ENCODE data around the gene CYBA. TPM values are rescaled to one million over a fixed set of nuclear protein-coding genes. Genes with fewer than 3 reads are reported as not detected.

The CYBA gene
- total RNA-seq, 4 donors from 2014 or later: 258 to 306 (median 291) TPM

DNA sequence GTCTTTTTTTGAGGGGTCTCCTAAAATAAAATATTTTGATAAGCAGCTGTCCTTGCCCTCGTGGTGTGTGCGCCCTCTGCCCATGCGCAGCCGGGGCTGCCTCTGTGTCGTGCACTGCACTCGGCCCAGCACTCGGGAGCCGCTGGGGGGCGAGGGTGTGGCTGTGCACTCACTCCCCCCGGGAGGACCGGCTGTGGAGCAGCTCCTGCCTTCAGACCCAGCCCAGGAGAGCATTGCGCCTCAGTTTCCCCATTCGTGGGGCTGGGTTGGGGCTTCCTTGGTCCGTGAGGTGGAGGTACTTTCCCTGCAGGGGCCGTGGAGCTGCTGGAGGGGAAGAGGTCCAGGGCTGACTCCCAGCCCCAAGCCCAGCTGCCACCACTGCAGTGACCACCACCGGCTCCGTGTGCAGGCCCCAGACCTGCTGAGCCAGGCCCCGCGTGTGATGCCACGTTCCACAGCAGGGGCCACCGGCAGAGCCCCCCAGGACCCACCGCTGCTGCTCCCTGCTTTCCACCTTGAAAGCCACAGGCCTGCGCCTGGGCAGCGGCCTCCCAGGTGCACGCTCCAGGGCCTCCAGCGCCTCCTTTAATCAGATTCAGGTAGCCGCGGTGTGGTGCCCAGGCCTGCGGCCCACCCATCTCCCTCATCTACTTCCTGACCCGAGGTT lies 18.8 kb downstream of the CYBA start:
- in situ Hi-C loops (cut with MboI; ENCODE audit: low pct_ligation_motif_present in 1 of 4, low pct_unique_long_range_greater_than_20kb in 1 of 4, low sequenced_read_pairs in 3 of 4) (no loop called here), intact Hi-C loops (cut with DNase I; ENCODE audit: low total_unique reads) (no loop called here)
- no peak for TF ChIP-seq POLR2A (IDR thresholded peaks at IDR 0.05)
- TF ChIP-seq, protein P1, sequence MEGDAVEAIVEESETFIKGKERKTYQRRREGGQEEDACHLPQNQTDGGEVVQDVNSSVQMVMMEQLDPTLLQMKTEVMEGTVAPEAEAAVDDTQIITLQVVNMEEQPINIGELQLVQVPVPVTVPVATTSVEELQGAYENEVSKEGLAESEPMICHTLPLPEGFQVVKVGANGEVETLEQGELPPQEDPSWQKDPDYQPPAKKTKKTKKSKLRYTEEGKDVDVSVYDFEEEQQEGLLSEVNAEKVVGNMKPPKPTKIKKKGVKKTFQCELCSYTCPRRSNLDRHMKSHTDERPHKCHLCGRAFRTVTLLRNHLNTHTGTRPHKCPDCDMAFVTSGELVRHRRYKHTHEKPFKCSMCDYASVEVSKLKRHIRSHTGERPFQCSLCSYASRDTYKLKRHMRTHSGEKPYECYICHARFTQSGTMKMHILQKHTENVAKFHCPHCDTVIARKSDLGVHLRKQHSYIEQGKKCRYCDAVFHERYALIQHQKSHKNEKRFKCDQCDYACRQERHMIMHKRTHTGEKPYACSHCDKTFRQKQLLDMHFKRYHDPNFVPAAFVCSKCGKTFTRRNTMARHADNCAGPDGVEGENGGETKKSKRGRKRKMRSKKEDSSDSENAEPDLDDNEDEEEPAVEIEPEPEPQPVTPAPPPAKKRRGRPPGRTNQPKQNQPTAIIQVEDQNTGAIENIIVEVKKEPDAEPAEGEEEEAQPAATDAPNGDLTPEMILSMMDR (IDR thresholded peaks at IDR 0.05): no peak
- TF ChIP-seq POLR2AphosphoS5 (IDR thresholded peaks at IDR 0.05): no peak
- TF ChIP-seq EP300 (IDR thresholded peaks at IDR 0.05; ENCODE audit: low read depth): no peak
- Histone ChIP-seq H3K27ac (no peak overlapping the region), H3K4me3 (no peak overlapping the region), H3K36me3 (peaks cover 0 to 23% (median 7%) of the 10 kb centered on the region in 4 donors), H3K4me1 (peaks cover 4 to 17% (median 15%) of the 10 kb centered on the region in 4 donors), H3K27me3 (peaks cover 24% of the 10 kb centered on the region), H3K9me3 (no peaks in the 10 kb centered on the region)
- WGBS, 2 donors (ENCODE audit: low coverage in 1 of 2): 91% methylated on average over 22 of the region's 30 CpGs; no CpG with 5 or more reads in 1 of the 2 donors
- no peak for DNase-seq

- Histone ChIP-seq H3K36me3 (peaks cover 0 to 23% (median 7%) of the 10 kb centered on the region in 4 donors), H3K4me3 (no peak overlapping the region), H3K9me3 (no peaks in the 10 kb centered on the region), H3K4me1 (peaks cover 4 to 17% (median 15%) of the 10 kb centered on the region in 4 donors), H3K27ac (no peak overlapping the region), H3K27me3 (peaks cover 18% of the 10 kb centered on the region)
- intact Hi-C loops (cut with DNase I; ENCODE audit: low total_unique reads) (no loop called here), in situ Hi-C loops (cut with MboI; ENCODE audit: low pct_ligation_motif_present in 1 of 4, low pct_unique_long_range_greater_than_20kb in 1 of 4, low sequenced_read_pairs in 3 of 4) (no loop called here)
- no peak for DNase-seq
- 70 to 83% methylated on average over 8 to 16 of the region's 16 CpGs for WGBS, 2 donors (ENCODE audit: low coverage in 1 of 2)
- no peak for TF ChIP-seq POLR2A (IDR thresholded peaks at IDR 0.05)
- TF ChIP-seq, protein P1 (IDR thresholded peaks at IDR 0.05): no peak
- no peak for TF ChIP-seq POLR2AphosphoS5 (IDR thresholded peaks at IDR 0.05)
- TF ChIP-seq EP300 (IDR thresholded peaks at IDR 0.05; ENCODE audit: low read depth): no peak
These were observed 19.5 kb downstream of the CYBA start for GRCh38 chr16:88631384-88631783.

DNA sequence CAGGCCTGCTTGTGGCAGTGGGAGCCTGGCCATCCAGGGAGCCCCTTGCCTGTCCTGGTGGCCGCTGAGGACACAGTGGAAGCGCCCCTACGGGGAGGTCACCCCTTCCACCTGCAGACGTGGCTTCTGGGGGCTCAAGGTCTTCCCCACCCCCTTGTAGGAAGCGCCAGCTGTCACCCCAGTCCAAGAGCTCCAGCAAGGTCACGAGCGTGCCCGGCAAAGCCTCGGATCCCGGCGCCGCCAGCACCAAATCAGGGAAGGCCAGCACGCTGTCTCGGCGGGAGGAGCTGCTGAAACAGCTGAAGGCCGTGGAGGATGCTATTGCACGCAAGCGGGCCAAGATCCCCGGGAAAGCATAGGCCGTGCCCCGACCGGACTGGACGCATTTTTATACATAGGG lies 19.9 kb downstream of the CYBA start:
- DNase-seq: no peak
- in situ Hi-C loops (cut with MboI; ENCODE audit: low pct_ligation_motif_present in 1 of 4, low pct_unique_long_range_greater_than_20kb in 1 of 4, low sequenced_read_pairs in 3 of 4): no loop called here
- no peak for TF ChIP-seq POLR2AphosphoS5 (IDR thresholded peaks at IDR 0.05)
- TF ChIP-seq, protein P1 (IDR thresholded peaks at IDR 0.05): no peak
- no peak for TF ChIP-seq EP300 (IDR thresholded peaks at IDR 0.05; ENCODE audit: low read depth)
- TF ChIP-seq POLR2A (IDR thresholded peaks at IDR 0.05): no peak
- H3K9me3 ChIP-seq: no peaks in the 10 kb centered on the region
- no peak overlapping the region for H3K27ac ChIP-seq
- H3K27me3 ChIP-seq: peaks cover 15% of the 10 kb centered on the region
- H3K4me1 ChIP-seq: peaks cover 4 to 17% (median 15%) of the 10 kb centered on the region in 4 donors
- H3K36me3 ChIP-seq: peaks cover 0 to 23% (median 7%) of the 10 kb centered on the region in 4 donors
- intact Hi-C loops (cut with DNase I; ENCODE audit: low total_unique reads): no loop called here
- 92% methylated on average over 23 of the region's 23 CpGs; no CpG with 5 or more reads in 1 of the 2 donors for WGBS, 2 donors (ENCODE audit: low coverage in 1 of 2)
- H3K4me3 ChIP-seq: no peak overlapping the region

DNA sequence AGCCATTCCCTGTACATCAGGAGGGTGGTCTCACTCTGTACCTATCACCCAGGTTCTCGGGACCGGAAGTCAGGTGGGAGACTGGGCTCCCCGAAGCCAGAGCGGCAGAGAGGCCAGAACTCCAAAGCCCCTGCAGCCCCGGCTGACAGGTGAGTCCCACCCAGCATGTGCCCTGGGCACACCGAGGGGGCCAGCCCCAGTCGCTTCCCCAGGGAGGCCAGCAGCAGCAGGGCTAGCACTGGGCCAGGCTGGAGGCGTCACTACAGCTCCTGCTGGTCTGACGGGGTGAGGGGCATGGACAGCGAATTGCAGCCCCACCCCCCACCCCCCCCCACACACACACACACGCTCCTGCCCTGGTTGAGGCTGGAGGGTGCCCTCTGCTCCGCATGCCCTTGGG lies 20.4 kb downstream of the CYBA start:
- intact Hi-C loops (cut with DNase I; ENCODE audit: low total_unique reads): no loop called here
- no peak overlapping the region for H3K4me3 ChIP-seq
- DNase-seq: no peak
- in situ Hi-C loops (cut with MboI; ENCODE audit: low pct_ligation_motif_present in 1 of 4, low pct_unique_long_range_greater_than_20kb in 1 of 4, low sequenced_read_pairs in 3 of 4): no loop called here
- WGBS, 2 donors (ENCODE audit: low coverage in 1 of 2): 90% methylated on average over 9 of the region's 12 CpGs; no CpG with 5 or more reads in 1 of the 2 donors
- H3K9me3 ChIP-seq: no peaks in the 10 kb centered on the region
- H3K4me1 ChIP-seq: peaks cover 4 to 17% (median 15%) of the 10 kb centered on the region in 4 donors
- TF ChIP-seq EP300 (IDR thresholded peaks at IDR 0.05; ENCODE audit: low read depth): no peak
- TF ChIP-seq POLR2A (IDR thresholded peaks at IDR 0.05): no peak
- TF ChIP-seq, protein P1 (IDR thresholded peaks at IDR 0.05): no peak
- TF ChIP-seq POLR2AphosphoS5 (IDR thresholded peaks at IDR 0.05): no peak
- H3K27me3 ChIP-seq: peaks cover 10% of the 10 kb centered on the region
- no peak overlapping the region for H3K27ac ChIP-seq
- peaks cover 0 to 23% (median 7%) of the 10 kb centered on the region in 4 donors for H3K36me3 ChIP-seq

All from transverse colon (tissue), 4 donors.